Measurements from ENCODE around the gene IDH2.

GRCh38 chr15:90142216-90143165 lies 40.2 kb upstream of the IDH2 start:
- TF ChIP-seq POLR2A (IDR thresholded peaks at IDR 0.05) (no peak), CTCF (IDR thresholded peaks at IDR 0.05) (no peak), POLR2AphosphoS5 (IDR thresholded peaks at IDR 0.05) (no peak)

Data from transverse colon (tissue), 4 donors.